Ectodermal cell (in vitro differentiated cells): ENCODE data around the gene BAIAP2L2.
A peak's percentile ranks its signal among the peaks of the same experiment; 100 is the strongest.

Experiments
- H3K27ac ChIP-seq: 2 replicates; pipeline ENCODE4 v1.7.0; 2013; ENCODE audit warnings: mild to moderate bottlenecking, low read depth, low read length; ENCODE audit not compliant: insufficient read depth, poor library complexity, severe bottlenecking
- H3K27me3 ChIP-seq: 2 replicates; pipeline ENCODE4 v1.7.0; 2013; ENCODE audit warnings: mild to moderate bottlenecking, low read length; ENCODE audit not compliant: insufficient read depth, control insufficient read depth, poor library complexity, severe bottlenecking
- H3K36me3 ChIP-seq: one replicate; pipeline ENCODE4 v1.7.0; 2013; ENCODE audit warnings: low read length; ENCODE audit not compliant: control insufficient read depth, insufficient read depth
- H3K4me1 ChIP-seq: one replicate; pipeline ENCODE4 v1.7.0; 2013; ENCODE audit warnings: low read length; ENCODE audit not compliant: control insufficient read depth, insufficient read depth
- H3K4me3 ChIP-seq: 2 replicates; pipeline ENCODE4 v1.7.0; 2013; ENCODE audit warnings: low read depth, low read length, control low read depth; ENCODE audit not compliant: insufficient read depth
- H3K9me3 ChIP-seq: 2 replicates; pipeline ENCODE4 v1.7.0; 2013; ENCODE audit warnings: mild to moderate bottlenecking, low read length, moderate library complexity; ENCODE audit not compliant: control insufficient read depth
- WGBS, 2 experiments: methylation state at CpG; one replicate each; pipeline ENCODE4 v1.1.7; 2013; ENCODE audit warnings: missing lambda C conversion rate in 2 of 2; 5-methylcytosine and 5-hydroxymethylcytosine counted together

Gene BAIAP2L2

GRCh38 chr22:38087855-38088254 is 22.6 kb downstream of the BAIAP2L2 start:
- Histone ChIP-seq H3K4me3 (no peak overlapping the region), H3K36me3 (no peaks in the 10 kb centered on the region), H3K9me3 (no peaks in the 10 kb centered on the region), H3K27ac (no peak overlapping the region), H3K4me1 (peaks cover 28% of the 10 kb centered on the region), H3K27me3 (peaks cover 21% of the 10 kb centered on the region)
- 89 to 93% methylated on average over 11 to 12 of the region's 12 CpGs for WGBS, 2 experiments

GRCh38 chr22:38086942-38087341 is 23.5 kb downstream of the BAIAP2L2 start:
- 92 to 94% methylated on average over 13 of the region's 13 CpGs for WGBS, 2 experiments
- peaks cover 30% of the 10 kb centered on the region for H3K27me3 ChIP-seq
- H3K4me3 ChIP-seq, result no peak overlapping the region
- no peak overlapping the region for H3K27ac ChIP-seq
- no peaks in the 10 kb centered on the region for H3K9me3 ChIP-seq
- no peaks in the 10 kb centered on the region for H3K36me3 ChIP-seq
- H3K4me1 ChIP-seq, result peaks cover 34% of the 10 kb centered on the region

GRCh38 chr22:38086001-38086845 is 24.3 kb downstream of the BAIAP2L2 start:
- peaks cover 37% of the 10 kb centered on the region for H3K27me3 ChIP-seq
- H3K36me3 ChIP-seq, result no peaks in the 10 kb centered on the region
- no peak overlapping the region for H3K4me3 ChIP-seq
- H3K9me3 ChIP-seq, result no peaks in the 10 kb centered on the region
- H3K27ac ChIP-seq, result no peak overlapping the region
- WGBS, 2 experiments, result 82 to 84% methylated on average over 23 to 24 of the region's 25 CpGs
- peaks cover 39% of the 10 kb centered on the region for H3K4me1 ChIP-seq

- Histone ChIP-seq H3K27me3 (peaks cover 44% of the 10 kb centered on the region), H3K36me3 (no peaks in the 10 kb centered on the region), H3K9me3 (no peaks in the 10 kb centered on the region), H3K4me3 (no peak overlapping the region), H3K27ac (no peak overlapping the region), H3K4me1 (peaks cover 39% of the 10 kb centered on the region)
- WGBS, 2 experiments, result 60 to 65% methylated on average over 5 of the region's 5 CpGs
These were observed 25.0 kb downstream of the BAIAP2L2 start for GRCh38 chr22:38085501-38085900.

- Histone ChIP-seq H3K4me3 (no peak overlapping the region), H3K4me1 (peaks cover 39% of the 10 kb centered on the region), H3K27me3 (peaks cover 49% of the 10 kb centered on the region), H3K36me3 (no peaks in the 10 kb centered on the region), H3K9me3 (no peaks in the 10 kb centered on the region), H3K27ac (peak overlapping the region; percentile 16)
- 93 to 94% methylated on average over 12 of the region's 12 CpGs for WGBS, 2 experiments
These were observed 25.4 kb downstream of the BAIAP2L2 start for GRCh38 chr22:38085056-38085455.

GRCh38 chr22:38083931-38084631 is 26.4 kb downstream of the BAIAP2L2 start, which contains the start of gene SLC16A8:
SLC16A8 (minus strand) TSS chr22:38084184; CDS start chr22:38082873, 1,311 bp downstream.
- Histone ChIP-seq H3K36me3 (no peaks in the 10 kb centered on the region), H3K27ac (peak within 1 kb of the TSS; percentile 57), H3K4me3 (no peak within 1 kb of the TSS), H3K27me3 (peaks cover 50% of the 10 kb centered on the region), H3K4me1 (peaks cover 39% of the 10 kb centered on the region), H3K9me3 (no peaks in the 10 kb centered on the region)
- WGBS, 2 experiments, result 43 to 48% methylated on average over 16 of the region's 16 CpGs

- Histone ChIP-seq H3K27ac (no peak overlapping the region), H3K9me3 (no peaks in the 10 kb centered on the region), H3K27me3 (peaks cover 47% of the 10 kb centered on the region), H3K4me3 (no peak overlapping the region), H3K4me1 (peaks cover 39% of the 10 kb centered on the region), H3K36me3 (no peaks in the 10 kb centered on the region)
- WGBS, 2 experiments, result 86 to 88% methylated on average over 24 of the region's 24 CpGs
These were observed 27.3 kb downstream of the BAIAP2L2 start for GRCh38 chr22:38082986-38083710.

GRCh38 chr22:38081941-38082828 is 28.3 kb downstream of the BAIAP2L2 start:
- no peaks in the 10 kb centered on the region for H3K36me3 ChIP-seq
- H3K4me1 ChIP-seq, result peaks cover 39% of the 10 kb centered on the region
- no peaks in the 10 kb centered on the region for H3K9me3 ChIP-seq
- H3K27me3 ChIP-seq, result peaks cover 47% of the 10 kb centered on the region
- H3K4me3 ChIP-seq, result peak overlapping the region; percentile 10
- no peak overlapping the region for H3K27ac ChIP-seq
- WGBS, 2 experiments, result 61 to 64% methylated on average over 52 of the region's 52 CpGs

- Histone ChIP-seq H3K4me1 (peaks cover 39% of the 10 kb centered on the region), H3K27me3 (peaks cover 47% of the 10 kb centered on the region), H3K36me3 (no peaks in the 10 kb centered on the region), H3K4me3 (peak overlapping the region; percentile 10), H3K27ac (no peak overlapping the region), H3K9me3 (no peaks in the 10 kb centered on the region)
- 30 to 33% methylated on average over 17 of the region's 17 CpGs for WGBS, 2 experiments
These were observed 28.9 kb downstream of the BAIAP2L2 start for GRCh38 chr22:38081636-38081940.
